H9 (cell line): ENCODE measurements around the gene RNF225. TPM values are rescaled to one million over a fixed set of nuclear protein-coding genes. Genes with fewer than 3 reads are reported as not detected.

Source experiments
- DNase-seq: peaks from one replicate; pipeline ENCODE4 v3.0.0-alpha.2; 2017
- H2AFZ ChIP-seq: one replicate; pipeline ENCODE4 v1.6.1; 2013; ENCODE audit warnings: mild to moderate bottlenecking, low read length, control low read depth, moderate library complexity
- H2AK5ac ChIP-seq: 2 replicates; pipeline ENCODE4 v1.6.1; 2013; ENCODE audit warnings: low read length, control low read depth, mixed read lengths; ENCODE audit not compliant: insufficient read length
- H2BK120ac ChIP-seq: one replicate; pipeline ENCODE4 v1.6.1; 2013; ENCODE audit warnings: low read depth, mild to moderate bottlenecking, low read length, control low read depth, inconsistent platforms; ENCODE audit not compliant: poor library complexity, severe bottlenecking
- H2BK12ac ChIP-seq: 2 replicates; pipeline ENCODE4 v1.6.1; 2013; ENCODE audit warnings: low read length, control low read depth, mixed read lengths, low read depth; ENCODE audit not compliant: insufficient read length
- H2BK15ac ChIP-seq: 2 replicates; pipeline ENCODE4 v1.6.1; 2013; ENCODE audit warnings: low read depth, low read length, control low read depth
- H2BK20ac ChIP-seq: one replicate; pipeline ENCODE4 v1.6.1; 2013; ENCODE audit warnings: low read depth, mild to moderate bottlenecking, low read length, control low read depth, inconsistent platforms; ENCODE audit not compliant: poor library complexity, severe bottlenecking
- H2BK5ac ChIP-seq: 2 replicates; pipeline ENCODE4 v1.6.1; 2013; ENCODE audit warnings: low read length, control low read depth, mixed read lengths; ENCODE audit not compliant: insufficient read length
- H3K14ac ChIP-seq: 2 replicates; pipeline ENCODE4 v1.6.1; 2013; ENCODE audit warnings: low read length, control low read depth; ENCODE audit not compliant: insufficient read depth
- H3K18ac ChIP-seq: 2 replicates; pipeline ENCODE4 v1.6.1; 2013; ENCODE audit warnings: low read depth, mild to moderate bottlenecking, mixed read lengths, low read length, control low read depth; ENCODE audit not compliant: insufficient read length
- H3K23ac ChIP-seq: 2 replicates; pipeline ENCODE4 v1.6.1; 2013; ENCODE audit warnings: low read length, control low read depth, mixed read lengths, low read depth; ENCODE audit not compliant: insufficient read length
- H3K23me2 ChIP-seq: 2 replicates; pipeline ENCODE4 v1.6.1; 2013; ENCODE audit warnings: low read depth, mild to moderate bottlenecking, mixed read lengths, low read length, control low read depth; ENCODE audit not compliant: insufficient read length, poor library complexity, severe bottlenecking
- H3K27ac ChIP-seq: 2 replicates; pipeline ENCODE4 v1.5.1; 2013; ENCODE audit warnings: low read length, control low read depth, mixed read lengths, low read depth; ENCODE audit not compliant: insufficient read length
- H3K27me3 ChIP-seq: 2 replicates; pipeline ENCODE4 v1.6.1; 2013; ENCODE audit warnings: low read length, control low read depth, inconsistent platforms; ENCODE audit not compliant: insufficient read depth
- H3K4ac ChIP-seq: 2 replicates; pipeline ENCODE4 v1.6.1; 2013; ENCODE audit warnings: low read depth, mild to moderate bottlenecking, control low read depth, inconsistent platforms, low read length, moderate library complexity
- H3K4me1 ChIP-seq: 2 replicates; pipeline ENCODE4 v1.6.1; 2013; ENCODE audit warnings: low read length, control low read depth, inconsistent platforms; ENCODE audit not compliant: insufficient read depth
- H3K4me2 ChIP-seq: 2 replicates; pipeline ENCODE4 v1.6.1; 2013; ENCODE audit warnings: low read length, control low read depth, mixed read lengths; ENCODE audit not compliant: insufficient read length, insufficient read depth
- H3K56ac ChIP-seq: 2 replicates; pipeline ENCODE4 v1.6.1; 2013; ENCODE audit warnings: low read depth, mild to moderate bottlenecking, mixed read lengths, low read length, control low read depth; ENCODE audit not compliant: insufficient read length
- H3K79me1 ChIP-seq: 2 replicates; pipeline ENCODE4 v1.6.1; 2013; ENCODE audit warnings: low read depth, mild to moderate bottlenecking, moderate library complexity, low read length, control low read depth, inconsistent platforms; ENCODE audit not compliant: insufficient read depth, poor library complexity, severe bottlenecking
- H3K79me2 ChIP-seq: 2 replicates; pipeline ENCODE4 v1.6.1; 2013; ENCODE audit warnings: low read length, control low read depth, inconsistent platforms; ENCODE audit not compliant: insufficient read depth
- H3K9ac ChIP-seq: 2 replicates; pipeline ENCODE4 v1.6.1; 2013; ENCODE audit warnings: low read length, control low read depth, mixed read lengths; ENCODE audit not compliant: insufficient read length; ENCODE audit errors: extremely low read depth
- H3K9me3 ChIP-seq: one replicate; pipeline ENCODE4 v1.6.1; 2013; ENCODE audit warnings: low read depth, low read length, inconsistent platforms; ENCODE audit not compliant: control insufficient read depth
- H3T11ph ChIP-seq: one replicate; pipeline ENCODE4 v1.6.1; 2013; ENCODE audit warnings: mild to moderate bottlenecking, low read length, control low read depth, inconsistent platforms
- H4K20me1 ChIP-seq: one replicate; pipeline ENCODE4 v1.6.1; 2013; ENCODE audit not compliant: control insufficient read depth, insufficient read length, insufficient read depth
- H4K5ac ChIP-seq: 2 replicates; pipeline ENCODE4 v1.6.1; 2013; ENCODE audit warnings: low read depth, mild to moderate bottlenecking, mixed read lengths, low read length, control low read depth; ENCODE audit not compliant: insufficient read length
- H4K8ac ChIP-seq: replicated peaks from 2 replicates; pipeline ENCODE4 v1.6.1; 2013; ENCODE audit warnings: low read length, control low read depth, mixed read lengths, low read depth; ENCODE audit not compliant: insufficient read length
- H4K91ac ChIP-seq: 2 replicates; pipeline ENCODE4 v1.6.1; 2013; ENCODE audit warnings: low read depth, mild to moderate bottlenecking, moderate library complexity, mixed read lengths, low read length, control low read depth; ENCODE audit not compliant: insufficient read length
- H3K27ac Mint-ChIP-seq, 3 experiments: 2 replicates in 2 of 3; 3 replicates in 1 of 3; pipeline ENCODE4 v1.8.0; 2020 to 2021; ENCODE audit warnings: mixed read lengths in 3 of 3, mild to moderate bottlenecking in 1 of 3, moderate library complexity in 1 of 3
- H3K27me3 Mint-ChIP-seq: 2 replicates; pipeline ENCODE4 v1.8.0; 2021; ENCODE audit warnings: low read depth, mild to moderate bottlenecking, moderate library complexity, mixed read lengths
- H3K36me3 Mint-ChIP-seq, 3 experiments: 2 replicates in 2 of 3; 3 replicates in 1 of 3; pipeline ENCODE4 v1.8.0; 2020 to 2021; ENCODE audit warnings: low read depth in 3 of 3, mixed read lengths in 3 of 3; ENCODE audit not compliant: insufficient read depth in 1 of 3
- H3K4me1 Mint-ChIP-seq, 2 experiments: 2 replicates each; pipeline ENCODE4 v1.8.0; 2020; ENCODE audit warnings: mixed read lengths in 2 of 2
- H3K4me3 Mint-ChIP-seq, 2 experiments: 2 replicates in 1 of 2; 3 replicates in 1 of 2; pipeline ENCODE4 v1.8.0; 2020 to 2021; ENCODE audit warnings: mild to moderate bottlenecking in 2 of 2, mixed read lengths in 2 of 2, moderate library complexity in 1 of 2
- H3K9me3 Mint-ChIP-seq, 2 experiments: 2 replicates in 1 of 2; 3 replicates in 1 of 2; pipeline ENCODE4 v1.8.0; 2020; ENCODE audit warnings: mild to moderate bottlenecking in 2 of 2, mixed read lengths in 2 of 2, moderate library complexity in 1 of 2
- CTCF ChIP-seq: fragments of 200-600 bp; sonication (generic); conservative IDR thresholded peaks from 3 replicates; pipeline ENCODE4 v1.8.0; 2021; ENCODE audit warnings: antibody characterized with exemption, mild to moderate bottlenecking
- WGBS: extraction: QIAGEN DNeasy Blood & Tissue Kit; methylation state at CpG from one replicate; pipeline ENCODE4 v1.1.7; 2013; ENCODE audit warnings: missing lambda C conversion rate, low lambda C conversion rate, mixed read lengths; ENCODE audit not compliant: insufficient read length; ENCODE audit errors: extremely low coverage; 5-methylcytosine and 5-hydroxymethylcytosine counted together
- total RNA-seq: library from RNA; stranded (reverse); gene quantifications from 2 replicates; pipeline ENCODE4 v1.2.1, GENCODE V29; 2021

Gene RNF225
- total RNA-seq, 1 experiment from 2014 or later: 2.1 TPM

GRCh38 chr19:58416604-58417003, 21.1 kb downstream of the RNF225 start:
- no peak overlapping the region for H4K91ac ChIP-seq
- no peak overlapping the region for H3K9ac ChIP-seq
- no peak overlapping the region for H2BK15ac ChIP-seq
- no peak overlapping the region for H2BK12ac ChIP-seq
- H3K23me2 ChIP-seq: no peaks in the 10 kb centered on the region
- no peaks in the 10 kb centered on the region for H4K20me1 ChIP-seq
- H3K4me1 ChIP-seq: no peaks in the 10 kb centered on the region
- no peak overlapping the region for H3K4me3 Mint-ChIP-seq
- H3K23ac ChIP-seq: no peak overlapping the region
- no peak for DNase-seq
- no peaks in the 10 kb centered on the region for H3K79me1 ChIP-seq
- no peak overlapping the region for H2BK5ac ChIP-seq
- H3K4me2 ChIP-seq: no peak overlapping the region
- peaks cover 16 to 20% (median 17%) of the 10 kb centered on the region in 3 experiments for H3K36me3 Mint-ChIP-seq
- no peak overlapping the region for H3K4ac ChIP-seq
- H3K9me3 Mint-ChIP-seq: peaks cover 0 to 8% of the 10 kb centered on the region in 2 experiments; a peak in 3 of 5 replicates
- H4K8ac ChIP-seq: no peak overlapping the region
- no peaks in the 10 kb centered on the region for H3K79me2 ChIP-seq
- H3K56ac ChIP-seq: no peak overlapping the region
- H2BK20ac ChIP-seq: no peak overlapping the region
- TF ChIP-seq CTCF: no peak
- H3T11ph ChIP-seq: no peak overlapping the region
- no peak overlapping the region for H3K18ac ChIP-seq
- WGBS: no CpG with 5 or more reads among the region's 5 CpGs
- no peak overlapping the region for H3K27ac ChIP-seq
- no peaks in the 10 kb centered on the region for H3K4me1 Mint-ChIP-seq
- no peak overlapping the region for H2AFZ ChIP-seq
- H3K27me3 ChIP-seq: no peaks in the 10 kb centered on the region
- no peak overlapping the region for H3K27ac Mint-ChIP-seq
- no peaks in the 10 kb centered on the region for H3K27me3 Mint-ChIP-seq
- no peaks in the 10 kb centered on the region for H3K9me3 ChIP-seq
- no peak overlapping the region for H2BK120ac ChIP-seq
- H3K14ac ChIP-seq: no peak overlapping the region
- H4K5ac ChIP-seq: no peak overlapping the region
- H2AK5ac ChIP-seq: no peak overlapping the region
